Measurements from ENCODE around the gene C9orf152. TPM values are rescaled to one million over a fixed set of nuclear protein-coding genes. Genes with fewer than 3 reads are reported as not detected.
A peak's percentile ranks its signal among the peaks of the same experiment; 100 is the strongest.

The C9orf152 gene
- polyA plus RNA-seq, 1 experiment: not detected

- Histone ChIP-seq H3K9me3 (ENCODE audit: control insufficient read depth, insufficient read depth, low read length) (no peaks in the 10 kb centered on the region), H3K27ac (ENCODE audit: low read depth, low read length) (no peak overlapping the region), H3K27me3 (ENCODE audit: control insufficient read depth, insufficient read depth, low read length) (peaks cover 7% of the 10 kb centered on the region), H3K4me3 (ENCODE audit: low read depth, low read length) (no peak overlapping the region)
- DNase-seq (ENCODE audit: low read depth, low spot score): peak; percentile 8
- CTCF ChIA-PET: interaction anchor here (0.7 to 8.4 kb wide), 13 partner anchors 8 to 405 kb away, joined by 3 to 116 read pairs (median 5); no protein-coding TSS in a partner anchor
- POLR2A ChIA-PET: no interaction called here
- TF ChIP-seq CTCF (IDR thresholded peaks at IDR 0.05; ENCODE audit: low read depth, low read length): peak; percentile 69
Observed at GRCh38 chr9:110217656-110218099, 9.7 kb upstream of the C9orf152 start.

GRCh38 chr9:110214586-110215355 is 6.8 kb upstream of the C9orf152 start:
- CTCF ChIA-PET: interaction anchor here (0.6 to 8.4 kb wide), 5 partner anchors 12 to 409 kb away, joined by 3 to 116 read pairs (median 6); no protein-coding TSS in a partner anchor
- Histone ChIP-seq H3K27ac (ENCODE audit: low read depth, low read length) (no peak overlapping the region), H3K4me3 (ENCODE audit: low read depth, low read length) (no peak overlapping the region), H3K9me3 (ENCODE audit: control insufficient read depth, insufficient read depth, low read length) (no peaks in the 10 kb centered on the region), H3K27me3 (ENCODE audit: control insufficient read depth, insufficient read depth, low read length) (peaks cover 7% of the 10 kb centered on the region)
- DNase-seq (ENCODE audit: low read depth, low spot score): no peak
- TF ChIP-seq CTCF (IDR thresholded peaks at IDR 0.05; ENCODE audit: low read depth, low read length): no peak
- POLR2A ChIA-PET: no interaction called here

GRCh38 chr9:110214090-110214489 is 6.1 kb upstream of the C9orf152 start:
- ChIA-PET POLR2A (no interaction called here), CTCF (interaction anchor here (1.0 to 8.4 kb wide), 4 partner anchors 12 to 409 kb away, joined by 3 to 116 read pairs (median 8); no protein-coding TSS in a partner anchor)
- Histone ChIP-seq H3K27me3 (ENCODE audit: control insufficient read depth, insufficient read depth, low read length) (peaks cover 7% of the 10 kb centered on the region), H3K4me3 (ENCODE audit: low read depth, low read length) (no peak overlapping the region), H3K27ac (ENCODE audit: low read depth, low read length) (no peak overlapping the region), H3K9me3 (ENCODE audit: control insufficient read depth, insufficient read depth, low read length) (no peaks in the 10 kb centered on the region)
- no peak for TF ChIP-seq CTCF (IDR thresholded peaks at IDR 0.05; ENCODE audit: low read depth, low read length)
- no peak for DNase-seq (ENCODE audit: low read depth, low spot score)

- POLR2A ChIA-PET: no interaction called here
- TF ChIP-seq CTCF (IDR thresholded peaks at IDR 0.05; ENCODE audit: low read depth, low read length): no peak
- no peak overlapping the region for H3K27ac ChIP-seq (ENCODE audit: low read depth, low read length)
- CTCF ChIA-PET: interaction anchor here (1.0 to 8.4 kb wide), 3 partner anchors 11 to 410 kb away, joined by 3 to 116 read pairs (median 6); no protein-coding TSS in a partner anchor
- DNase-seq (ENCODE audit: low read depth, low spot score): no peak
- no peaks in the 10 kb centered on the region for H3K9me3 ChIP-seq (ENCODE audit: control insufficient read depth, insufficient read depth, low read length)
- H3K4me3 ChIP-seq (ENCODE audit: low read depth, low read length): no peak overlapping the region
- H3K27me3 ChIP-seq (ENCODE audit: control insufficient read depth, insufficient read depth, low read length): peaks cover 7% of the 10 kb centered on the region
Observed at GRCh38 chr9:110213413-110214044, 5.6 kb upstream of the C9orf152 start.
